ENCODE measurements around the gene DOCK3.

DOCK3 gene

DNA sequence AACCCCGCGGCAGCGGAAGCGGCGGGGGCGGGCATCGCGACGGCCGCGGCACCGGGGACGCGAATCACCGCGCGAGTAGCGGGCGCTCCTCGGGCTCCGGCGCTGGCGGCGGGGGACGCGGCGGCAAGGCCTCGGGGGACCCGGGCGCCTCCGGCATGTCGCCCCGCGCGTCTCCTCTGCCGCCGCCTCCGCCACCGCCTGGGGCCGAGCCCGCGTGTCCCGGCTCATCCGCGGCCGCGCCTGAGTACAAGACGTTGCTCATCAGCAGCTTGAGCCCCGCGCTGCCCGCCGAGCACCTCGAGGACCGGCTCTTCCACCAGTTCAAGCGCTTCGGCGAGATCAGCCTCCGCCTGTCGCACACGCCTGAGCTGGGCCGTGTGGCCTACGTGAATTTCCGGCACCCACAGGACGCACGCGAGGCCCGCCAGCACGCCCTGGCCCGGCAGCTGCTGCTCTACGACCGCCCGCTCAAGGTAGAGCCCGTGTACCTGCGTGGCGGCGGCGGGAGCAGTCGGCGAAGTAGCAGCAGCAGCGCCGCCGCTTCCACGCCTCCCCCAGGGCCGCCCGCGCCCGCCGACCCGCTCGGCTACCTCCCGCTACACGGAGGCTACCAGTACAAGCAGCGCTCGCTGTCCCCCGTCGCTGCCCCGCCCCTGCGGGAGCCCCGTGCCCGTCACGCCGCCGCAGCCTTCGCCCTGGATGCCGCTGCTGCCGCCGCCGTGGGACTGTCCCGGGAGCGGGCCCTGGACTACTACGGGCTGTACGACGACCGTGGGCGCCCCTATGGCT, 717.0 kb downstream of the DOCK3 start:
- peak; percentile 17 for DNase-seq

DNA sequence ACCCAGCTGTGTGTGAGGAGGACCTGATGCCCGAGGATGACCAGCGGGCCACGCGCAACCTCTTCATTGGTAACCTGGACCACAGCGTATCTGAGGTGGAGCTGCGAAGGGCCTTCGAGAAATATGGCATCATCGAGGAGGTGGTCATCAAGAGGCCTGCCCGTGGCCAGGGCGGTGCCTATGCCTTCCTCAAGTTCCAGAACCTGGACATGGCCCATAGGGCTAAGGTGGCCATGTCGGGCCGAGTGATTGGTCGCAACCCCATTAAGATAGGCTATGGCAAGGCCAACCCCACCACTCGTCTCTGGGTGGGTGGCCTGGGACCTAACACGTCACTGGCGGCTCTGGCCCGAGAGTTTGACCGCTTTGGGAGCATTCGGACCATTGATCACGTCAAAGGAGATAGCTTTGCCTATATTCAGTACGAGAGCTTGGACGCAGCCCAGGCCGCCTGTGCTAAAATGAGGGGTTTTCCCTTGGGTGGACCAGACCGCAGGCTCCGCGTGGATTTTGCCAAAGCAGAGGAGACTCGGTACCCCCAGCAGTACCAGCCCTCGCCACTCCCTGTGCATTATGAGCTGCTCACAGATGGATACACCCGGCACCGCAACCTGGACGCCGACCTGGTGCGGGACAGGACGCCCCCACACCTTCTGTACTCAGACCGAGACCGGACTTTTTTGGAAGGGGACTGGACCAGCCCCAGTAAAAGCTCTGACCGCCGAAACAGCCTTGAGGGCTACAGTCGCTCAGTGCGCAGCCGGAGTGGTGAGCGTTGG, 717.8 kb downstream of the DOCK3 start:
- DNase-seq = no peak

- no peak for DNase-seq
These were observed 718.4 kb downstream of the DOCK3 start for GRCh38 chr3:51393134-51393495.

DNA sequence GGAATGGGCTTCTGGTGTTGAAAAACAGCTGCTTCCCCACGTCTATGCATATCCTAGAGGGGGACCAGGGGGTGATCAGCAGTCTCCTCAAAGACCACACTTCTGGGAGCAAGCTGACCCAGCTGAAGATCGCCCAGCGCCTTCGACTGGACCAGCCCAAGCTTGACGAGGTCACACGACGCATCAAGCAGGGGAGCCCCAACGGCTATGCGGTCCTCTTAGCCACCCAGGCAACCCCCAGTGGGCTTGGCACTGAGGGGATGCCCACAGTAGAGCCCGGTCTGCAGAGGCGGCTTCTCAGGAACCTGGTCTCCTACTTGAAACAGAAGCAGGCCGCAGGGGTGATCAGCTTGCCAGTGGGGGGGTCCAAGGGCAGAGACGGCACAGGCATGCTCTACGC, 718.8 kb downstream of the DOCK3 start:
- no peak for DNase-seq

DNA sequence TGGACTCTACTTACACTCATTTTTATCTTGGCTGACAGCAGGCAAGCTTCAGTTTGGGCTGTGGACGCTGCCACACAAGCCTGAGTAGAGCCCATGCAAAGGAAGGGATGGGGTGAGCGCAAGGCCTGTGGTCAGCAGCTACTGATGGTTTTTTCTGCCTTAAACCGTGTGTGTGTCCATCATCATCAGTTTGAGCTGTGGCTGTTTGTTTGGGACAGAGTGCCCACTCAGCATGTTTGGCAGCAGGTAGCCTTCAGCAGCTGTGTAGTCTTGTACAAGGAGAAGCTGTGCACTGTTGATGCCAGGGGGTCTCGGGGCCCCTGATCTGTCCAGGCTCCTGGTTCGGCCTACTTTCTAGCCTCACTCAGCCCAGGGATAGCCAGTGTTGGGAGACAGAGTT, 719.8 kb downstream of the DOCK3 start:
- no peak for DNase-seq

GRCh38 chr3:51395493-51396213, 720.9 kb downstream of the DOCK3 start:
- no peak for DNase-seq

GRCh38 chr3:51396401-51396800, 721.7 kb downstream of the DOCK3 start:
- DNase-seq = no peak

DNA sequence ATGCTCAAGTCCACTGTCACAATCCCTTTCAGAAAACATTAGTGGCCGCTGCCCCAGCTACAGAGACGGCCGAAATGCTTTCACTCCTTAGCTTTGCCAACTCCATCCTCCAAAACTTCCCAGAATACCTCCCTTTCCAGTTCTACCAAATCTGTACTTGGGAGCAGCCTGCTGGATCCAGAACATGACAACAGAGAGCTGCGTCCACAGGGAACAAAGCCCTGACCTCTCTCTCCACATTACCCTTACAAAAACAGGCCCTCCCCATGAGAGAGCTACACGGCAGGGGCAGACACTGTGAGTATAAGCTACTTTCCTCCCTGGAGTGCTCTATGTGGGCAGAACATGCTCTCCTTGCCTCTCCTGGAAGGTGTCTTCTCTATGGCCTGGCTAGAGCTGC, 722.7 kb downstream of the DOCK3 start:
- DNase-seq = no peak

DNA sequence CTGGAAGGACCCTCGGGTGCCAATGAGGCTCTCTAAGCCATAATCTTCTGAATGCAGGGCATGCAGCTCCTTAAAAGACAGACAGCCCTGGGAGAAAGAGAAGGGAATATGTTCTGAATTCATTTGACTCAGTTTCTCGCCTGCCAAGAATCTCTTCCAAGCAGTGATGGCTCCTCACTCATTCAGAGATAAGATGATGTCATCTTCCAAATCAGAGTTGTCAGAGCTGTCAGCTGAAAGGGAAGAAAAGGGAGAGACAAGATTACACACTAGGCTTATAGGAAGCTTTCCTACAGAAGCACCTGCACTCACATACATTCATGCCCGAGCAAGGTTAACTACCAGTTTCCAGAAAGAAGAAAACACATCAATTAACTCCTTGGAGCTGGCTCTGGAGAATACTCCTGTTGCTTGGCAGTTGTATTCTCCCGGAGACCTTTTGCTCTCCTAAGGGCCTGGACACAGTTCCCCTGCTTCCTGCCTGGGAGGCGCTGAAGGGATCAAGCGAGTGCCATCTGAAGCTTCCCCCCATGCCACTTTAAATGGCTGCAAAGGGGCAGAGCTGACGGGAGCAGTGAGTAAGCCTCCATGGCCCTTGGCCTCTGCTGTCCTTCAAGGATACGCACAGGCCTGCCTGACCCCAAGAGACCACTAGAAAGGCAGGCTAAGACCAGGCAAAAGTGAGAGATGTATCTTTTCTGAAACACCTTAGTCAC, 724.0 kb downstream of the DOCK3 start:
- DNase-seq = no peak

DNA sequence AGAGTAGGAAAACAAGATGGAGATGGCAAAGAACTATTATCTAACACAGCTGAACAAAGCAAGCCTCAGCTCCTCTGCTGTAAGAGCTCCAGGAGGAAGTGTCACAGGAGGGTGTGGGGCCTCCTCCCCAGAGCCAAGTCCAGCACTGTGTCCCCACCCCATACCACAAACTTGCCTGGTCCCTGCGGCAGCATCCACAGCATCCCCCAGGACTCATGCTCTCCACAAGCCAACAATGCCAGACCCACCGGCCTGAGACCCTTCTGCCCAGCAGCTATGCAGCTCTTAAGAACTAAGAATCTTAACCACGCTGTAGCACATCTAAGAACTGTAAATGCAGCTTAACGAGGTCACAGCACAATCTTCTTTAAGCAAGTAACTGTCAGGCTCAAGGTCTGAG, 725.4 kb downstream of the DOCK3 start:
- DNase-seq = no peak

DNA sequence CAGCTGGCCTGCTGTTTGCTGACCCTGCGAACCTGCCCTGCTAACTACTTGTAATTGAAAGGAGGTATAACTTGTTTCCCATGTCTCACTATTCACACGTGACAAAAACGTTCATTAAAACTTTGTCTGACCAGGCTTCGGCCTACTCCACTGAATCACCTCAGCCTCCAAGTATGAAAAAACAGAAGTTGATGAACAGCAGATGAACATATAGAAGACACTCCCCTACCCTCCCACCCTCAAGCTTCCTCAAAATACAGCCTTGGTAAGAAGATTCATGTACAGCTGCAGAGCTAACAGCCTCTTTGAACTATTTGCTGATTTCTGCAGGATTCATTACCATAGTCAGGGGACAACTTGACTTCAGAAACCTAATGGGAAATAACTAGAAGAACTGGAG, 727.0 kb downstream of the DOCK3 start:
- DNase-seq = no peak

- DNase-seq = no peak
These were observed 728.9 kb downstream of the DOCK3 start for GRCh38 chr3:51403675-51404074.

- no peak for DNase-seq
These were observed 733.3 kb downstream of the DOCK3 start for GRCh38 chr3:51408021-51408420.

GRCh38 chr3:51408813-51409212, 734.1 kb downstream of the DOCK3 start:
- no peak for DNase-seq

GRCh38 chr3:51422211-51422610, 747.5 kb downstream of the DOCK3 start:
- no peak for DNase-seq

- DNase-seq = no peak
These were observed 752.2 kb downstream of the DOCK3 start for GRCh38 chr3:51426921-51427320.

GRCh38 chr3:51429138-51429537, 754.4 kb downstream of the DOCK3 start:
- DNase-seq = no peak

Measured in COR-L47 (cell line).